ENCODE data around the gene CEP112.

GRCh38 chr17:65931246-65932149 is 260.4 kb downstream of the CEP112 start:
- no peak for TF ChIP-seq POLR2A (IDR thresholded peaks at IDR 0.05; ENCODE audit: low read length)
- no peak for TF ChIP-seq GATA1 (IDR thresholded peaks at IDR 0.05; ENCODE audit: low read depth, low read length)

Data from erythroblast (primary cell).